Ishikawa (cell line): ENCODE results near the gene ZYX.

Experiments
- CEBPB ChIP-seq: IDR thresholded peaks from 2 replicates; pipeline ENCODE4 v1.6.1; 2012
- CREB1 ChIP-seq: IDR thresholded peaks from 2 replicates; pipeline ENCODE4 v1.6.1; 2012; ENCODE audit warnings: low read depth
- EGR1 ChIP-seq: IDR thresholded peaks from 2 replicates; pipeline ENCODE4 v1.6.1; 2012
- EP300 ChIP-seq: IDR thresholded peaks from 2 replicates; pipeline ENCODE4 v1.6.1; 2012; ENCODE audit warnings: borderline replicate concordance
- FOXM1 ChIP-seq: IDR thresholded peaks from 2 replicates; pipeline ENCODE4 v1.6.1; 2012; ENCODE audit warnings: low read depth, borderline replicate concordance
- NFIC ChIP-seq: IDR thresholded peaks from 2 replicates; pipeline ENCODE4 v1.6.1; 2012
- RAD21 ChIP-seq: IDR thresholded peaks from 2 replicates; pipeline ENCODE4 v1.6.1; 2012; ENCODE audit warnings: low read depth
- TAF1 ChIP-seq: IDR thresholded peaks from 2 replicates; pipeline ENCODE4 v1.6.1; 2012; ENCODE audit warnings: low read depth, mild to moderate bottlenecking
- TCF12 ChIP-seq: IDR thresholded peaks from 2 replicates; pipeline ENCODE4 v1.6.1; 2012; ENCODE audit warnings: low read depth
- TEAD4 ChIP-seq: IDR thresholded peaks from 2 replicates; pipeline ENCODE4 v1.6.1; 2012
- USF1 ChIP-seq: IDR thresholded peaks from 2 replicates; pipeline ENCODE4 v1.6.1; 2012
- YY1 ChIP-seq: IDR thresholded peaks from 2 replicates; pipeline ENCODE4 v1.6.1; 2012; ENCODE audit warnings: low read depth
- ZBTB7A ChIP-seq: IDR thresholded peaks from 2 replicates; pipeline ENCODE4 v1.6.1; 2012; ENCODE audit warnings: low read depth
- TF ChIP-seq, protein P1 (sequence below): IDR thresholded peaks from 2 replicates; pipeline ENCODE4 v1.6.1; 2012; ENCODE audit warnings: low read depth, mild to moderate bottlenecking
- TF ChIP-seq, protein P2 (sequence below): IDR thresholded peaks from 2 replicates; pipeline ENCODE4 v1.6.1; 2012

Gene ZYX

GRCh38 chr7:143382126-143382790 is 1.1 kb downstream of the ZYX start:
- no peak for TF ChIP-seq TAF1
- TF ChIP-seq, protein P1, sequence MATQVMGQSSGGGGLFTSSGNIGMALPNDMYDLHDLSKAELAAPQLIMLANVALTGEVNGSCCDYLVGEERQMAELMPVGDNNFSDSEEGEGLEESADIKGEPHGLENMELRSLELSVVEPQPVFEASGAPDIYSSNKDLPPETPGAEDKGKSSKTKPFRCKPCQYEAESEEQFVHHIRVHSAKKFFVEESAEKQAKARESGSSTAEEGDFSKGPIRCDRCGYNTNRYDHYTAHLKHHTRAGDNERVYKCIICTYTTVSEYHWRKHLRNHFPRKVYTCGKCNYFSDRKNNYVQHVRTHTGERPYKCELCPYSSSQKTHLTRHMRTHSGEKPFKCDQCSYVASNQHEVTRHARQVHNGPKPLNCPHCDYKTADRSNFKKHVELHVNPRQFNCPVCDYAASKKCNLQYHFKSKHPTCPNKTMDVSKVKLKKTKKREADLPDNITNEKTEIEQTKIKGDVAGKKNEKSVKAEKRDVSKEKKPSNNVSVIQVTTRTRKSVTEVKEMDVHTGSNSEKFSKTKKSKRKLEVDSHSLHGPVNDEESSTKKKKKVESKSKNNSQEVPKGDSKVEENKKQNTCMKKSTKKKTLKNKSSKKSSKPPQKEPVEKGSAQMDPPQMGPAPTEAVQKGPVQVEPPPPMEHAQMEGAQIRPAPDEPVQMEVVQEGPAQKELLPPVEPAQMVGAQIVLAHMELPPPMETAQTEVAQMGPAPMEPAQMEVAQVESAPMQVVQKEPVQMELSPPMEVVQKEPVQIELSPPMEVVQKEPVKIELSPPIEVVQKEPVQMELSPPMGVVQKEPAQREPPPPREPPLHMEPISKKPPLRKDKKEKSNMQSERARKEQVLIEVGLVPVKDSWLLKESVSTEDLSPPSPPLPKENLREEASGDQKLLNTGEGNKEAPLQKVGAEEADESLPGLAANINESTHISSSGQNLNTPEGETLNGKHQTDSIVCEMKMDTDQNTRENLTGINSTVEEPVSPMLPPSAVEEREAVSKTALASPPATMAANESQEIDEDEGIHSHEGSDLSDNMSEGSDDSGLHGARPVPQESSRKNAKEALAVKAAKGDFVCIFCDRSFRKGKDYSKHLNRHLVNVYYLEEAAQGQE, result no peak
- TF ChIP-seq NFIC, result no peak
- TF ChIP-seq TEAD4, result no peak

DNA sequence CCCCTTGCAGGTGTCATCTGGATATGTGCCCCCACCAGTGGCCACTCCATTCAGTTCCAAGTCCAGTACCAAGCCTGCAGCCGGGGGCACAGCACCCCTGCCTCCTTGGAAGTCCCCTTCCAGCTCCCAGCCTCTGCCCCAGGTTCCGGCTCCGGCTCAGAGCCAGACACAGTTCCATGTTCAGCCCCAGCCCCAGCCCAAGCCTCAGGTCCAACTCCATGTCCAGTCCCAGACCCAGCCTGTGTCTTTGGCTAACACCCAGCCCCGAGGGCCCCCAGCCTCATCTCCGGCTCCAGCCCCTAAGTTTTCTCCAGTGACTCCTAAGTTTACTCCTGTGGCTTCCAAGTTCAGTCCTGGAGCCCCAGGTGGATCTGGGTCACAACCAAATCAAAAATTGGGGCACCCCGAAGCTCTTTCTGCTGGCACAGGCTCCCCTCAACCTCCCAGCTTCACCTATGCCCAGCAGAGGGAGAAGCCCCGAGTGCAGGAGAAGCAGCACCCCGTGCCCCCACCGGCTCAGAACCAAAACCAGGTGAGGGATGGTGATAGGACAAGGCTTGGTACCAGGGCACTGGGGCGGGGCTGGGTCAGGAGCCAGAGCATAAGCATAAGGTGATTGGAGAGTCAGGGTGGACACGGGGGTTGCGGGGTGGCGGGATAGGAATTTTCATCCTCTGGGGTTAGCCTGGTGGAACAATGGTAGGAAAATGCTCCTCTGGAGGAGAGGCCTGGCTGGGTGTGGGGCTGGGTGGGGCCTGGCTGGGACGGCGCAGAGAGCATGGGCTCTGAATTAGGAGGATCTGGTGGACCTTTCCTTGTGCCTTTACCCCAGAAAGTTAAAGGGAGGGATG is 1.9 kb downstream of the ZYX start:
- TF ChIP-seq NFIC, result no peak
- TF ChIP-seq, protein P2, sequence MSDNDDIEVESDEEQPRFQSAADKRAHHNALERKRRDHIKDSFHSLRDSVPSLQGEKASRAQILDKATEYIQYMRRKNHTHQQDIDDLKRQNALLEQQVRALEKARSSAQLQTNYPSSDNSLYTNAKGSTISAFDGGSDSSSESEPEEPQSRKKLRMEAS, result no peak
- no peak for TF ChIP-seq CEBPB
- no peak for TF ChIP-seq CREB1
- TF ChIP-seq TEAD4, result no peak
- TF ChIP-seq EGR1, result no peak
- no peak for TF ChIP-seq YY1
- TF ChIP-seq FOXM1, result no peak
- TF ChIP-seq ZBTB7A, result no peak
- no peak for TF ChIP-seq RAD21
- no peak for TF ChIP-seq USF1
- no peak for TF ChIP-seq TAF1
- no peak for TF ChIP-seq TCF12
- TF ChIP-seq, protein P1, result no peak
- no peak for TF ChIP-seq EP300

- no peak for TF ChIP-seq CREB1
- TF ChIP-seq, protein P2, result no peak
- no peak for TF ChIP-seq USF1
- no peak for TF ChIP-seq TEAD4
- no peak for TF ChIP-seq TAF1
- no peak for TF ChIP-seq EP300
- TF ChIP-seq ZBTB7A, result no peak
- TF ChIP-seq FOXM1, result no peak
- no peak for TF ChIP-seq RAD21
- no peak for TF ChIP-seq CEBPB
Measured at GRCh38 chr7:143383642-143383957, 2.5 kb downstream of the ZYX start.

DNA sequence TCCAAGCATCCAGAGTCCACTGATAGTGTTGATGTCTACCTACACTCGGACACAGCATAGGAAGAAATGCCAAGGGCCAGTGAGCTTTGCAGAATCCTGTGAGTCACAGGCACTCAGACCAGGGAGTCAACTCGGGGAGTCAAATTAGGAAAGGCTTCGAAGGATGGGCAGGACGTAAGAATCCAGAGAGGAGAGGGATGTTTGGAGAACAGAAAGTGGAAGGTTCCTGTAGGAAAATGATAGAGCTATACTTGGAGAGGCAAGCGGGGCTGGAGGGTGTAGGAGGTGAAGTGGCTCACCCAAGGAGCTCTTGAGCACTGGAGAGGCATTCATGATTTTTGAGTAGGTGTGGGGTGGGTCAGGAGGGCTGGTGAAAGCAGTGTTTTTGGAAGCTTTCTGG is 3.0 kb downstream of the ZYX start:
- no peak for TF ChIP-seq EP300
- TF ChIP-seq NFIC, result no peak
- no peak for TF ChIP-seq CREB1
- TF ChIP-seq, protein P1, result no peak
- TF ChIP-seq USF1, result no peak
- TF ChIP-seq EGR1, result no peak
- no peak for TF ChIP-seq TCF12
